HepG2 (cell line): ENCODE data around the gene DEDD2. TPM values are rescaled to one million over a fixed set of nuclear protein-coding genes. Genes with fewer than 3 reads are reported as not detected.

Source experiments
- CHD2 ChIP-seq: IDR thresholded peaks from 2 replicates; pipeline ENCODE4 v1.6.1; 2011; ENCODE audit warnings: low read depth, low read length, improper control_type of control experiment
- FOSL1 ChIP-seq: sonication (generic); formaldehyde crosslinking; IDR thresholded peaks from 2 replicates; pipeline ENCODE4 v1.9.0; 2021; ENCODE audit warnings: missing genetic modification reagents, borderline replicate concordance
- FOXJ3 ChIP-seq: sonication (generic); formaldehyde crosslinking; IDR thresholded peaks from 2 replicates; pipeline ENCODE4 v1.4.0; 2020; ENCODE audit warnings: missing genetic modification reagents, mild to moderate bottlenecking, borderline replicate concordance
- GABPB1 ChIP-seq: IDR thresholded peaks from 2 replicates; pipeline ENCODE4 v1.6.1; 2016; ENCODE audit warnings: mild to moderate bottlenecking, missing genetic modification reagents, moderate library complexity, missing compliant biosample characterization
- GATAD1 ChIP-seq: IDR thresholded peaks from 2 replicates; pipeline ENCODE4 v1.6.1; 2016; ENCODE audit warnings: missing genetic modification reagents, missing compliant biosample characterization
- HDAC2 ChIP-seq: sonication (generic); formaldehyde crosslinking; IDR thresholded peaks from 2 replicates; pipeline ENCODE4 v1.4.0; 2020; ENCODE audit warnings: missing genetic modification reagents
- HMG20A ChIP-seq: IDR thresholded peaks from 2 replicates; pipeline ENCODE4 v1.6.1; 2016; ENCODE audit warnings: borderline replicate concordance
- HOXA3 ChIP-seq: sonication (generic); formaldehyde crosslinking; IDR thresholded peaks from 2 replicates; pipeline ENCODE4 v1.5.0; 2020; ENCODE audit warnings: missing genetic modification reagents
- KDM2A ChIP-seq: sonication (generic); formaldehyde crosslinking; IDR thresholded peaks from 2 replicates; pipeline ENCODE4 v1.4.0; 2020; ENCODE audit warnings: low read depth, missing genetic modification reagents, borderline replicate concordance
- KDM3A ChIP-seq: IDR thresholded peaks from 2 replicates; pipeline ENCODE4 v1.6.1; 2018; ENCODE audit warnings: low read depth, missing compliant biosample characterization
- MTA1 ChIP-seq: sonication (generic); formaldehyde crosslinking; IDR thresholded peaks from 2 replicates; pipeline ENCODE4 v1.4.0; 2020; ENCODE audit warnings: missing genetic modification reagents, mild to moderate bottlenecking, borderline replicate concordance
- MTF1 ChIP-seq: sonication (generic); formaldehyde crosslinking; IDR thresholded peaks from 2 replicates; pipeline ENCODE4 v1.5.0; 2020; ENCODE audit warnings: missing genetic modification reagents
- PLRG1 ChIP-seq: fragments of 450-650 bp; conservative IDR thresholded peaks from 2 replicates; pipeline ENCODE4 v1.6.1; 2016
- SATB2 ChIP-seq: sonication (generic); formaldehyde crosslinking; IDR thresholded peaks from 2 replicates; pipeline ENCODE4 v1.5.0; 2020; ENCODE audit warnings: missing genetic modification reagents
- SSRP1 ChIP-seq: IDR thresholded peaks from 2 replicates; pipeline ENCODE4 v1.6.1; 2016; ENCODE audit warnings: control low read depth
- TBX3 ChIP-seq: fragments of 450-650 bp; IDR thresholded peaks from 2 replicates; pipeline ENCODE4 v1.6.1; 2017; ENCODE audit warnings: antibody characterized with exemption, mild to moderate bottlenecking, inconsistent platforms, borderline replicate concordance
- TEAD2 ChIP-seq: sonication (generic); formaldehyde crosslinking; IDR thresholded peaks from 2 replicates; pipeline ENCODE4 v1.9.0; 2021; ENCODE audit warnings: missing genetic modification reagents
- ZC3H13 ChIP-seq: sonication (generic); formaldehyde crosslinking; IDR thresholded peaks from 2 replicates; pipeline ENCODE4 v1.8.1; 2023; ENCODE audit warnings: mild to moderate bottlenecking, missing genetic modification reagents, moderate library complexity
- ZFX ChIP-seq: sonication (generic); formaldehyde crosslinking; IDR thresholded peaks from 2 replicates; pipeline ENCODE4 v1.4.0; 2020; ENCODE audit warnings: mild to moderate bottlenecking, low read depth, missing genetic modification reagents, moderate library complexity
- ZKSCAN5 ChIP-seq: sonication (generic); formaldehyde crosslinking; IDR thresholded peaks from 2 replicates; pipeline ENCODE4 v1.5.1; 2020; ENCODE audit warnings: mild to moderate bottlenecking, missing genetic modification reagents
- ZNF124 ChIP-seq: sonication (generic); formaldehyde crosslinking; IDR thresholded peaks from 2 replicates; pipeline ENCODE4 v1.4.0; 2020; ENCODE audit warnings: missing genetic modification reagents
- ZNF180 ChIP-seq: sonication (generic); formaldehyde crosslinking; IDR thresholded peaks from 2 replicates; pipeline ENCODE4 v1.4.0; 2020; ENCODE audit warnings: low read depth, missing genetic modification reagents, borderline replicate concordance
- ZNF460 ChIP-seq: sonication (generic); formaldehyde crosslinking; IDR thresholded peaks from 2 replicates; pipeline ENCODE4 v1.5.1; 2020; ENCODE audit warnings: missing genetic modification reagents, mild to moderate bottlenecking, borderline replicate concordance
- ZNF558 ChIP-seq: sonication (generic); formaldehyde crosslinking; IDR thresholded peaks from 2 replicates; pipeline ENCODE4 v1.9.0; 2022; ENCODE audit warnings: mild to moderate bottlenecking, missing genetic modification reagents, borderline replicate concordance
- ZNF577 ChIP-seq: sonication (generic); formaldehyde crosslinking; IDR thresholded peaks from 2 replicates; pipeline ENCODE4 v1.4.0; 2020; ENCODE audit warnings: mild to moderate bottlenecking, low read depth, missing genetic modification reagents, borderline replicate concordance
- ZNF746 ChIP-seq: sonication (generic); formaldehyde crosslinking; IDR thresholded peaks from 2 replicates; pipeline ENCODE4 v1.8.0; 2022; ENCODE audit warnings: mild to moderate bottlenecking, missing genetic modification reagents
- polyA plus RNA-seq, 8 experiments: library from polyadenylated mRNA; depleted of rRNA in 3 of 8; stranded (reverse) in 7 of 8; unstranded in 1 of 8; fragments of >200 nt; fragmentation: Illumina TruSeq in 4 of 8; extraction: Trizol in 4 of 8; gene quantifications; 2 replicates each; pipeline versions ENCODE4 v1.2.1 to v1.2.3, GENCODE V29; 2011 to 2016; ENCODE audit warnings: low read depth in 4 of 8, missing spikeins in 1 of 8, mixed read lengths in 1 of 8; ENCODE audit not compliant: insufficient read depth in 1 of 8
- total RNA-seq, 5 experiments: library from RNA; depleted of rRNA; stranded (reverse); fragments of >200 nt; fragmentation: Illumina TruSeq; extraction: Trizol; gene quantifications; 2 replicates each; pipeline ENCODE4 v1.2.3, GENCODE V29; 2016; ENCODE audit warnings: low read depth in 1 of 5
- TF ChIP-seq, protein P1 (sequence below): sonication (generic); formaldehyde crosslinking; IDR thresholded peaks from 2 replicates; pipeline ENCODE4 v1.4.0; 2020; ENCODE audit warnings: mild to moderate bottlenecking, low read depth, missing genetic modification reagents
- TF ChIP-seq, protein P2 (sequence below): sonication (generic); formaldehyde crosslinking; IDR thresholded peaks from 2 replicates; pipeline ENCODE4 v1.8.1; 2022; ENCODE audit warnings: low read depth, mild to moderate bottlenecking, missing genetic modification reagents

Gene DEDD2
- total and polyA plus RNA-seq, 2 of the 13 experiments (the other 11 are each of a cell fraction or from before 2014, with no cell fraction given) = 19.2 to 24.7 TPM

DNA sequence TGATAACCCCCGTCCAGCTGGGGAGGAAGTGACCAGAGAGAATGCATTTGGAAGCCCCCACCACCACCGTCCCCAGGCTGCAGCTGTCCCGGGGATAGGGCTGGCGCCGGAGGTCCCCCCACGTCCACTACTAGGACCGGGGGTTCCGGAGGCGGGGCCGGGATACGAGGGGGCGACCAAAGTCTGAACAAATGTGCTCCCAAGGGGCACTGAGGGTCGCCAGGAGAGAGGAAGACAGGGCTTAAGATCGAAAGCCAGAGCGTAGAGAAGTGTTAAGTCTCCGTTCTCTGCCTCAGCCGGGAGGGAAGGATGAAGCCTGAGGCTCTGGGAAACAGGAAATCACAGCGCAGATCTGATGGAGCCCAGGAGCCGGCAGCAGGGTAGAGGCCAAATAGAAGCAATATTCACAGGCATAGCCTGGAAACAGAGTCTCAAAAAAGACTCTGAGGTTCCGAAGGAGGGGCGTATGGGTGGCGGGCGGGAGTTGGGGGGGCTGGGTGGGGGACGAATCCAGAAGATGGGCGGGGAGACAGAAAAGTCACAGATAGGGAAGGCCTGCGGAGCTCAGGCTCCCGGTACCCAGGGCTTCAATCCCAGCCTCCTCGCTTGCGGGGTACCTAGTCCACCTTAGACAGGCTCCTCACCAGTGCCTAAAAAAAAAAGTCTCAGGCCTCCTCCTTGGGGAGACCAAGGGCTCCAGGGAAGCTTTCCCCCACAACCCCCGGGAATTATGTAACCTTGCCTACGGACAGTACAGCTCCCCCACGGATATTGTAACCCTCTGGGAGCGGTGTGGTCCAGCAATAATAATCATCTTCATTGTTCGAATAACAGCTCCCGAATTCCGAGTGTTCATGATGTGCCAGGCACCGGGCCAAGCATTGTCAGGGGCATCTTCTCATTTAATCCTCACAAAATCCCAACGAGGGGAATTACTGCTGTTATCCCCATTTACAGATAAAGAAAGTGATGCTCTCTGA is 38.6 kb upstream of the DEDD2 start (continued):
- TF ChIP-seq, protein P1, sequence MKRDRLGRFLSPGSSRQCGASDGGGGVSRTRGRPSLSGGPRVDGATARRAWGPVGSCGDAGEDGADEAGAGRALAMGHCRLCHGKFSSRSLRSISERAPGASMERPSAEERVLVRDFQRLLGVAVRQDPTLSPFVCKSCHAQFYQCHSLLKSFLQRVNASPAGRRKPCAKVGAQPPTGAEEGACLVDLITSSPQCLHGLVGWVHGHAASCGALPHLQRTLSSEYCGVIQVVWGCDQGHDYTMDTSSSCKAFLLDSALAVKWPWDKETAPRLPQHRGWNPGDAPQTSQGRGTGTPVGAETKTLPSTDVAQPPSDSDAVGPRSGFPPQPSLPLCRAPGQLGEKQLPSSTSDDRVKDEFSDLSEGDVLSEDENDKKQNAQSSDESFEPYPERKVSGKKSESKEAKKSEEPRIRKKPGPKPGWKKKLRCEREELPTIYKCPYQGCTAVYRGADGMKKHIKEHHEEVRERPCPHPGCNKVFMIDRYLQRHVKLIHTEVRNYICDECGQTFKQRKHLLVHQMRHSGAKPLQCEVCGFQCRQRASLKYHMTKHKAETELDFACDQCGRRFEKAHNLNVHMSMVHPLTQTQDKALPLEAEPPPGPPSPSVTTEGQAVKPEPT (CRISPR knock-in tag) = no peak
- TF ChIP-seq TBX3 (no peak), ZC3H13 (CRISPR knock-in tag) (no peak), FOXJ3 (CRISPR knock-in tag) (no peak), ZFX (CRISPR knock-in tag) (0 out of 2 replicates have a peak, but pooled peaks have one; percentile 34), KDM2A (CRISPR knock-in tag) (peak; percentile 49; the same call in 1 of the 2 replicates), CHD2 (no peak), ZNF577 (CRISPR knock-in tag) (no peak), KDM3A (CRISPR knock-in tag) (no peak), MTA1 (0 out of 2 replicates have a peak, but pooled peaks have one; percentile 27), SSRP1 (no peak), GATAD1 (CRISPR knock-in tag) (0 out of 2 replicates have a peak, but pooled peaks have one; percentile 20), PLRG1 (no peak), MTF1 (CRISPR knock-in tag) (no peak), ZNF746 (CRISPR knock-in tag) (no peak), ZKSCAN5 (no peak), HDAC2 (CRISPR knock-in tag) (0 out of 2 replicates have a peak, but pooled peaks have one; percentile 18), ZNF180 (no peak), HMG20A (CRISPR knock-in tag) (no peak), ZNF460 (CRISPR knock-in tag) (no peak), ZNF124 (no peak), ZNF558 (no peak), HOXA3 (CRISPR knock-in tag) (no peak), TEAD2 (CRISPR knock-in tag) (no peak), SATB2 (CRISPR knock-in tag) (no peak), GABPB1 (CRISPR knock-in tag) (peak; percentile 34; the same call in 1 of the 2 replicates), FOSL1 (CRISPR knock-in tag) (no peak)
- TF ChIP-seq, protein P2, sequence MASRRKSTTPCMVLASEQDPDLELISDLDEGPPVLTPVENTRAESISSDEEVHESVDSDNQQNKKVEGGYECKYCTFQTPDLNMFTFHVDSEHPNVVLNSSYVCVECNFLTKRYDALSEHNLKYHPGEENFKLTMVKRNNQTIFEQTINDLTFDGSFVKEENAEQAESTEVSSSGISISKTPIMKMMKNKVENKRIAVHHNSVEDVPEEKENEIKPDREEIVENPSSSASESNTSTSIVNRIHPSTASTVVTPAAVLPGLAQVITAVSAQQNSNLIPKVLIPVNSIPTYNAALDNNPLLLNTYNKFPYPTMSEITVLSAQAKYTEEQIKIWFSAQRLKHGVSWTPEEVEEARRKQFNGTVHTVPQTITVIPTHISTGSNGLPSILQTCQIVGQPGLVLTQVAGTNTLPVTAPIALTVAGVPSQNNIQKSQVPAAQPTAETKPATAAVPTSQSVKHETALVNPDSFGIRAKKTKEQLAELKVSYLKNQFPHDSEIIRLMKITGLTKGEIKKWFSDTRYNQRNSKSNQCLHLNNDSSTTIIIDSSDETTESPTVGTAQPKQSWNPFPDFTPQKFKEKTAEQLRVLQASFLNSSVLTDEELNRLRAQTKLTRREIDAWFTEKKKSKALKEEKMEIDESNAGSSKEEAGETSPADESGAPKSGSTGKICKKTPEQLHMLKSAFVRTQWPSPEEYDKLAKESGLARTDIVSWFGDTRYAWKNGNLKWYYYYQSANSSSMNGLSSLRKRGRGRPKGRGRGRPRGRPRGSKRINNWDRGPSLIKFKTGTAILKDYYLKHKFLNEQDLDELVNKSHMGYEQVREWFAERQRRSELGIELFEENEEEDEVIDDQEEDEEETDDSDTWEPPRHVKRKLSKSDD (CRISPR knock-in tag) = no peak
